ENCODE results near the gene GYS2.

DNA sequence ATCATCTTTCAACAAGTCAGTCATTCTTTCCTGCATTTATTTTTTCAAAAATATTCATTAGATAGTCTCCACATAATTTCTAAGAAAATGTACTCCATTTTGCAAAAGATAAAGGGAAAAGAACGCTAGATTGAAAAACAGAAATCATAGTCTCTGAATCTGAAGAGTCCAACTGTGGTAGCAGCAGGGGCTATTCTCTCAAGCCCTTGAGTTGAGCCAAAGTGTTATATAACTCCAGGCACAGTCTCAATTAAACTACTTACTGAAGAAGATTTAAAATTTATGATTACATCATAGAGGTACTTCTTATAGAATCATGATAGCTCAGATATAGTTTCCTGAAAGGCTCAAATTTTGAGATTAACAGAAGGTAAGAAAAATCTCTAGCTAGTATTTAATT, 47.2 kb upstream of the GYS2 start:
- TF ChIP-seq, protein P1, sequence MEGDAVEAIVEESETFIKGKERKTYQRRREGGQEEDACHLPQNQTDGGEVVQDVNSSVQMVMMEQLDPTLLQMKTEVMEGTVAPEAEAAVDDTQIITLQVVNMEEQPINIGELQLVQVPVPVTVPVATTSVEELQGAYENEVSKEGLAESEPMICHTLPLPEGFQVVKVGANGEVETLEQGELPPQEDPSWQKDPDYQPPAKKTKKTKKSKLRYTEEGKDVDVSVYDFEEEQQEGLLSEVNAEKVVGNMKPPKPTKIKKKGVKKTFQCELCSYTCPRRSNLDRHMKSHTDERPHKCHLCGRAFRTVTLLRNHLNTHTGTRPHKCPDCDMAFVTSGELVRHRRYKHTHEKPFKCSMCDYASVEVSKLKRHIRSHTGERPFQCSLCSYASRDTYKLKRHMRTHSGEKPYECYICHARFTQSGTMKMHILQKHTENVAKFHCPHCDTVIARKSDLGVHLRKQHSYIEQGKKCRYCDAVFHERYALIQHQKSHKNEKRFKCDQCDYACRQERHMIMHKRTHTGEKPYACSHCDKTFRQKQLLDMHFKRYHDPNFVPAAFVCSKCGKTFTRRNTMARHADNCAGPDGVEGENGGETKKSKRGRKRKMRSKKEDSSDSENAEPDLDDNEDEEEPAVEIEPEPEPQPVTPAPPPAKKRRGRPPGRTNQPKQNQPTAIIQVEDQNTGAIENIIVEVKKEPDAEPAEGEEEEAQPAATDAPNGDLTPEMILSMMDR (IDR thresholded peaks at IDR 0.05) = no peak
- TF ChIP-seq POLR2A (IDR thresholded peaks at IDR 0.05) = no peak

Data from uterus (tissue), 2 donors.